Medulla oblongata (tissue), 1 donor: ENCODE results near the gene HDAC10.

Experiments used
- DNase-seq: peaks from one replicate; pipeline ENCODE4 v3.0.0-alpha.2; 2015; ENCODE audit errors: extremely low spot score

HDAC10 gene

GRCh38 chr22:50257041-50257440 lies 6.0 kb upstream of the HDAC10 start:
- DNase-seq: no peak

GRCh38 chr22:50256258-50256862 lies 5.3 kb upstream of the HDAC10 start:
- no peak for DNase-seq

- DNase-seq: no peak
Measured at GRCh38 chr22:50255607-50256006, 4.5 kb upstream of the HDAC10 start.

- DNase-seq: no peak
Measured at GRCh38 chr22:50255099-50255498, 4.0 kb upstream of the HDAC10 start.

- DNase-seq: no peak
Measured at GRCh38 chr22:50253941-50254340, 2.9 kb upstream of the HDAC10 start.

- DNase-seq: no peak
Measured at GRCh38 chr22:50253046-50253915, 2.2 kb upstream of the HDAC10 start.

GRCh38 chr22:50252082-50253045 lies 1.3 kb upstream of the HDAC10 start:
- peak; percentile 63 for DNase-seq

GRCh38 chr22:50251477-50252081 lies 514 bp upstream of the HDAC10 start:
- DNase-seq: no peak

- no peak for DNase-seq
Measured at GRCh38 chr22:50250249-50250554, 863 bp downstream of the HDAC10 start.

- no peak for DNase-seq
Measured at GRCh38 chr22:50249341-50250248, 1.5 kb downstream of the HDAC10 start.

- no peak for DNase-seq
Measured at GRCh38 chr22:50248196-50249081, 2.6 kb downstream of the HDAC10 start.

- DNase-seq: no peak
Measured at GRCh38 chr22:50247748-50248147, 3.3 kb downstream of the HDAC10 start.

GRCh38 chr22:50246242-50247175 lies 4.6 kb downstream of the HDAC10 start:
- no peak for DNase-seq

- no peak for DNase-seq
Measured at GRCh38 chr22:50245214-50246072, 5.6 kb downstream of the HDAC10 start.

- peak; percentile 96 for DNase-seq
Measured at GRCh38 chr22:50244420-50245213, 6.4 kb downstream of the HDAC10 start, which contains the start of gene TUBGCP6. TUBGCP6 (minus strand) TSS chr22:50245023; CDS start chr22:50244459, 564 bp downstream.

- no peak for DNase-seq
Measured at GRCh38 chr22:50243685-50244419, 7.2 kb downstream of the HDAC10 start.
